Renal cortex interstitium (tissue), 11 donors: Measurements from ENCODE around the gene TREM1. TPM values are rescaled to one million over a fixed set of nuclear protein-coding genes. Genes with fewer than 3 reads are reported as not detected.
"Not testable (repeated sequence)": the region's sequence is repeated elsewhere in the genome, so short reads cannot be mapped to it uniquely, and the experiment has no call there.

Experiments
- DNase-seq, 11 donors: peaks; one replicate each; pipeline ENCODE4 v3.0.0-alpha.2; 2013; ENCODE audit warnings: low read depth in 9 of 11, low spot score in 4 of 11; ENCODE audit errors: extremely low read depth in 1 of 11
- polyA plus RNA-seq, 3 donors: library from polyadenylated mRNA; unstranded; fragments of 120-200 nt; gene quantifications; one replicate each; pipeline ENCODE4 v1.2.1, GENCODE V29; 2013; ENCODE audit not compliant: insufficient read length in 3 of 3

TREM1 gene
- polyA plus RNA-seq, 3 donors, result 0.07 to 0.42 (median 0.38) TPM

DNA sequence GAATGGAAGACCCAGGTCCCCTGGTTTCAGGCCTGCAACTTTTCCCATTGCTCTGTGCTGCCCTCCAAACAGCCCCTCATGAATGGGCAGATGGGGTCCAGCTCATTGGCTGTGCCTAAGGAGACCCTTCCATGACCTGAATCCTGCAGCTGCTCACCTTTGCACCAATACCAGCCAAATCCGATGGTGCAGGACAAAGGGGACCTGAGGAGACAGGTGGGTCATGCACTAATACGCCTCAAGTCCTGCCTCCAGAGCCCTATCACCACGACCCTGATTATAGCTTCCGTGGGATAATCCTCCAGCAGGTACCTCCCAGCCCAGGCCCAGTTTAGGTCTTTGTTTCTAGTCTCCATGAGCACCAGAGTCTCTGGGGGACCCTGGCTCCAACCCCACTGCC is 16.8 kb downstream of the TREM1 start:
- no peak for DNase-seq

- DNase-seq, result no peak
Measured at GRCh38 chr6:41269166-41269565, 17.3 kb downstream of the TREM1 start.

DNA sequence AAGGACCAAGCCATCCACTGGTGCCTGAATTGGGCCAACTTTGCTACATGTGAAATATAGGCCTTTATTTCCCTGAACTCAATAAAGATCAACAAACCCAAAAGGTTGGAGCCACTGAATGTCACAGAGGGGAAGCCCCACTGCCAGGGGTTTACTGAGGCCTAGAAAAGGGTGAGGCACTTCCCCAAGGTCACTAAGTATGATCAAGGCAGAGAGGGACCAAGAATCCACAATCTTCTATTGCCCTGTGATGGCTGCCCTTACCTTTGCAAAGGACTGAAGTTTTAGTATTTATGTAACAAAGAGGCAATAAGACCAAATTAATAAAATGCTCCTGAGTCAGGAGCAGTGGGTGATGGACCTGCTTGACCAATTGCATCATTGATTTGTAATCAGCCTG is 18.0 kb downstream of the TREM1 start:
- no peak for DNase-seq

- DNase-seq, result no peak
Measured at GRCh38 chr6:41266541-41266940, 19.9 kb downstream of the TREM1 start.

DNA sequence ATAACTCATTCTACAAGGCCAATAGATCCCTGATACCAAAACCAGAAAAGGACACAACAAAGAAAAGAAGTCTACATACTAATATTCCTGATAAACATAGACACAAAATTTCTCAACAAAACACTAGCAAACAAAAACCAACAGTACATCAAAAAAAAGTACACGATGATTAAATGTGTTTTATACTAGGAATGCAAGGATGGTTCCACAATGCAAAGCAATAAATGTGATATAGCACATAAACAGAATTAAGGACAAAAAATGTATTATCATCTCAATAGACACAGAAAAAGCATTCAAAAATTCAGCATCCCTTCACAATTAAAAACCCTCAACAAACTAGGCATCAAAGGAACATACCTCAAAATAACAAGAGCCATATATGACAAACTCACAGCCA is 23.2 kb downstream of the TREM1 start:
- no peak for DNase-seq

DNA sequence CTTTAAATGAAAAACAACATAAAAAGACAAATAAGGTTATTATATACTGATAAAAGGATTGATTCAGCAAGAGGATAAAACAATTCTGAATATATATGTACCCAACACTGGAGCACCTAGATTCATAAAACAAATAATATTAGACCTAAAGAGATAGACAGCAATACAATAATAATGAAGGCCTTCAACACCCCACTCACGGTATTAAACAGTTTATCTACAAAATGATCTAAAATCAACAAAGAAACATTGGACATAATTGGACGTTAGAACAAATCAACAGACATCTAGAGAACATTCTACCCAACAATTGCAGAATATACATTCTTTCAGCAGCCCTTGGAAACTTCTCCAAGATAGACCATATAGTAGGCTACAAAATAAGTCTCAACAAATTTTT is 24.1 kb downstream of the TREM1 start:
- DNase-seq, result no peak

GRCh38 chr6:41258196-41258493 is 28.3 kb downstream of the TREM1 start:
- DNase-seq, result no peak

DNA sequence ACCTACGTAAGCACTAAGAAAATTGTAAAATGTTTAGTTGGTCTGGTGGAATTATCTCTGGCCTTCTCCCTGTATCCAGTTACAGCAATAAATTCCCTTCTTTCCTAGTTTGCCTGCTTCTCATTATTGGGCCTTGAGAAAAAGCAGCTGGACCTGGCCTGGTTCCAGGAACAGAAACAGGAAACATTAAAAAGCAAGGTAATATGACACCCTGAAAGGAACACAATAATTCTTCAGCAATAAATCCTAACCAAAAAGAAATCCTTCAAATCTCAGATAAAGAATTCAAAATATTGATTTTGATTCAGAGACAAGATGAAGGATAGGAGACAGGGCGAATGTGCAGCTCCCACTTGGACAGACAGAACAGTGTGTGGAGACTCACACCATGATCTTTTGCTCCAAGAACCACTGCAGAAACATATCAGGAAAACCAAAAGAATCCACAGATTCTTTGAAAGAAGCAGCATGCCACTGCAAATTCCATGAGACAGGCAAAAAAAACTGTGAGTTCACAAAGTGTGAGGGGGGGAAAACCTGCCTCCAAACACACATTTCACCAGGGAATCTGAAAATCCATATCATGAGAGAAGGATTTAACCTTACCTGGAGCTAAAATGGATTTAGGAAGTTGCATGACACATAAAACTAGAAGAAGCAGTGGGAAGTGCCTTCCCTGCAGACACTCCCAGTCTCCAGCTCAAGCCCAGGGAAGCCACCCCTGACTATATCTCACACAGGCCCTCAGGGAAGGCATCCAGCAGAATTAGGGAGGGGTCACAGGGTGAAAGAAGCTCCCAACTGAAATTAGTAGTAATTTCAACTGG is 28.9 kb downstream of the TREM1 start:
- DNase-seq, result peak; percentile 70 to 87 (median 79)

- no peak for DNase-seq
Measured at GRCh38 chr6:41256383-41256782, 30.1 kb downstream of the TREM1 start.

DNA sequence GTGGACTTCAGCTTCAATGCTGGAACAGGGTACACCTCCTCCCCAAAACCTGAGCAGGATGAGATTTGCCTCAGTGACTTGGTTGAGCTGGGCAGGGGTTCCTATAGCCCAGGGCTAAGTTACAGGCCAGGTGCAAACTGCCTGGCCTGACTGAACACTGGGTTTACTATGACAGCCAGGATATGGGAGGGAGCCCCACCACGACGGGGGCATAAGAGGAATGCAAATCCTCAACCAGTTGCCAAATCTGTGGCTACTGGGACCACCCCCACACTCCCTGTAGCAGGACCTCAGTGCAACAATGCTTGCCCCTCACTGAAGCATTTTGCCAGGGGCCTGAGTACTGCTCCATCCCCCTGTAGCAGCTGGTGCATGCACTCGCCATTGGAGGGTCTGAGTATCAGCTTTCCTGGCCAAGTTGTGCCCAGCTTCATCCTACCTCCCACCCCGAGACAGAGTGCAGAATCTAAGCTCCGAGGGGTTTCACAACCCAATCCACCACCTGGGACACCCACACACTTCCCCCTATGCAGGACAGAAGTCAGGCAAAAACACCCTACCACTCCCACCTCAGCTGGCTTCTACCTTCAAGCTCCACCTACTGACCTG is 30.7 kb downstream of the TREM1 start:
- DNase-seq, result no peak

- DNase-seq, result no peak
Measured at GRCh38 chr6:41255110-41255509, 31.4 kb downstream of the TREM1 start.

DNA sequence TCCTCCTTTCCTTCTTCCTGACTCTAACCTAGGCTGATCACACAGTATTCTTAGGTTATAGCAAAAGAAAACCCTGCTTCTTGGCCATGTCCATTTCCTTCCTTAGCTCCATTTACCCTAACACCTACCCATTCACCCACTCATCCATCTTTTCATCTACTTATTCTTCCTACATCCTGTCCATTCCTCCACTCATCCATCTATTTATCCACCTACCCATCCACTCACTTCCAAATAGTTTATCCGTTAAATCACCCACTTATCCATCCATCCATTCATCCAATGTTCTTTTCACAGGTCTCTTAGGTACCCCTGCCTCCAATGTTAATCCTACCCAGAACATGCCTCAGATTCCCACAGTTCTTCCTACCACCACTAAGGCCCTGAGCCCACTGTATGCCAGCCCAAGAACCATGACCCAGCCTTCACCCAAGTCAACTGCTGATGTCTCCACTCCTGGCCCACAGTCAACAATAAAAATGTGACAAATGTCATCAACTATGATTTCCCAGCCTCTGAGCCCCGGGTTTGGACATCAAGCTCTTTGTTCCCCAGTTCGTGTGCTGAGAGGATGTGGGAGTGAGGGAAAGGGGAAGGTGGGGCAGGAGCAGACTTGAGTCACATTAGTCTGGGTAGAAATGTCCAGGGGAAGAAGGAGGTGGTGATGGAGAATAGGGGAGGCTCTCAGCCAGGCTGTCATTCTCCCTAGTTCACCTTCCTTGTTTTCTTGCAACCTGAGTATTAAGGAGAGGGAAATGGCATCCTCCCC is 33.9 kb downstream of the TREM1 start:
- DNase-seq, result no peak

GRCh38 chr6:41247882-41248705 is 38.4 kb downstream of the TREM1 start:
- no peak for DNase-seq

GRCh38 chr6:41247288-41247865 is 39.1 kb downstream of the TREM1 start:
- DNase-seq, result no peak

DNA sequence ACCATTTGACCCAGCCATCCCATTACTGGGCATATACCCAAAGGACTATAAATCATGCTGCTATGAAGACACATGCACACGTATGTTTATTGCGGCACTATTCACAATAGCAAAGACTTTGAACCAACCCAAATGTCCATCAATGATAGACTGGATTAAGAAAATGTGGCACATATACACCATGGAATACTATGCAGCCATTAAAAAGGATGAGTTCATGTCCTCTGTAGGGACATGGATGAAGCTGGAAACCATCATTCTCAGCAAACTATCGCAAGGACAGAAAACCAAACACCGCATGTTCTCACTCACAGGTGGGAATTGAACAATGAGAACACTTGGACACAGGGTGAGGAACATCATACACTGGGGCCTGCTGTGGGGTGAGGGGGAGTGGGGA is 40.0 kb downstream of the TREM1 start:
- DNase-seq, result not testable (repeated sequence)

DNA sequence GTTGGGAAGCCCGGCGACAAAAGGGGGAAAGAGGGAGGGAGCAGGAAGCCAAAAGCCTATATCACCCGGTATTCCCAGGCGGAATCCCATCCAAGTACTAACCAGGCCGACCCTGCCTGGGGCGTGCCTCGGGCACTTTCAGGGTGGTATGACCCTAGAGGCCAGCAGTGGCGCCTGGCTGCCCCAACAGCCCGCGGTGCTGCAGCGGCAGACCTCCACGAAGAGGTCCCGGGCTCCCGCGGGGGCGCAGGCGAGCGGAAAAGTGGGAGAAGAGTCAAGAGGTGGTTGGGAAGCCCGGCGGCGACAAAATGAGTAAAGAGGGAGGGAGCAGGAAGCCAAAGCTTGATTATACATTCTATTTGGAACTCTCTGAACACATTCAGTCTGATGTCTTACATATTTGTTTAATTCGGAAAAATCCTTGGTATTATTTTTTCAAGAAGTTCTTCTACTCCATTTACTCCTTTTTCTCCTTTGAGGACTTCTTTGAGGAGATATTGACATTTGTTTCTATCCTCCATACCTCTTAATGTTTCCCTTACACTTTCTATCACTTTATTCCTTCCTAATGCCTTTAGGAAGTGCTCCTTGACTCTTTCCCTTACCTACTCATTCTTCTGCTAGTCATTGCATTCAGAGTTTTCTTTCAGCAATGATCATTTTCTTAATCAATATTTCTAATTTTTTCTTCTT is 46.9 kb downstream of the TREM1 start:
- no peak for DNase-seq

GRCh38 chr6:41237128-41237527 is 49.4 kb downstream of the TREM1 start:
- DNase-seq, result no peak

DNA sequence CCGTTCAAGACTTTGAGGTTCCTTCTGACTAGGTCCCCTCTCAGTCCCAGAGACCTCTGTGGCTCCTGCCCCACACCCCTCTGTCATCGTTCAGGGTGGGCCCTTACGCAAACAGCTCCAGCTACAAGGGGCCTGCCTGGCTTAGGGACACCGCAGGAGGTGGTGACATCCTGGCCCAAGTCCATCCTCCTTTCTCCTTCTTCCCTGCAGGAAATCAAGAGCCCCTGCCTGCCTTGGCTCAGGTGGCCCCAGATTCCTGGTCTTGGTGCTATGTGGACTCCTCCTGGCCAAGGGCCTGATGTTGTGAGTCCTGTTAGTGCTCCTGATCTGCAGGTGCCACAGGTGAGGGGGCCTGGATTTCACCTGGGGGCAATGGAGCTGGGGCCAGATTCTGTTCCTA is 50.2 kb downstream of the TREM1 start:
- DNase-seq, result no peak

DNA sequence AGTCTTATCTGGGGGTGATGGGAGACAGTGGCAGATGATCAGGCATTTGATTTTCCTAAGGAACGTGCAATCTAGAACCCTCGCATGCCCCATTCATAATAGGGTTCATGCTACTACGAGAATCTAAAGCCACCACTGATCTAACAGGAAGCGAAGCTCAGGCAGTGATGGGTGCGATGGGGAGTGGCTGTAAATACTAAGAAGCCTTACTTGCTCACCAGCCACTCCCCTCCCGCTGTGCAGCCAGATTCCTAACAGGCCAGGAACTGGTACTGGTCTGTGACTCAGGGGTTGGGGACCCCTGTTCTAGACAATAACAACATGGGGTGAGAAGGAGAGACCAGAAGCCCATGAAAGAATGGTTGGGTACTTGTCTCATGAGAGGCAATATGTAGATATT is 53.8 kb downstream of the TREM1 start:
- no peak for DNase-seq
